Activated CD4-positive, CD25-positive, alpha-beta regulatory T cell treated with anti-CD3 and anti-CD28 coated beads, Interleukin-2, amount 50 U/mL, for 24 hours (primary cell): Measurements from ENCODE around the gene ACADM.
A peak's percentile ranks its signal among the peaks of the same experiment; 100 is the strongest.
"Not testable (repeated sequence)": the region's sequence is repeated elsewhere in the genome, so short reads cannot be mapped to it uniquely, and the experiment has no call there.

ENCODE experiments used
- ATAC-seq, 2 donors: fragments of 150-1000 bp; cut with Tn5 transposase; one replicate each; pipeline ENCODE4 v1.10.0; 2021; ENCODE audit warnings: mild to moderate bottlenecking in 1 of 2, moderate library complexity in 1 of 2

Gene ACADM

GRCh38 chr1:75724472-75725022 is at the start of gene ACADM:
Gene ACADM (plus strand): TSS chr1:75724709. CDS start chr1:75724788, 79 bp downstream.
- ATAC-seq, result peak; percentile 93 to 95

GRCh38 chr1:75677443-75677842 is 47.1 kb upstream of the ACADM start:
- no peak for ATAC-seq

GRCh38 chr1:75677964-75678363 is 46.5 kb upstream of the ACADM start:
- not testable (repeated sequence) for ATAC-seq

GRCh38 chr1:75690547-75690946 is 34.0 kb upstream of the ACADM start:
- ATAC-seq, result no peak

GRCh38 chr1:75693551-75693950 is 31.0 kb upstream of the ACADM start:
- no peak for ATAC-seq

- no peak for ATAC-seq
These were observed 28.5 kb upstream of the ACADM start for GRCh38 chr1:75696000-75696399.

- ATAC-seq, result no peak
These were observed 17.3 kb upstream of the ACADM start for GRCh38 chr1:75707191-75707590.

GRCh38 chr1:75708910-75709309 is 15.6 kb upstream of the ACADM start:
- no peak for ATAC-seq

- no peak for ATAC-seq
These were observed 13.7 kb upstream of the ACADM start for GRCh38 chr1:75710832-75711231.

- ATAC-seq, result no peak
These were observed 12.7 kb upstream of the ACADM start for GRCh38 chr1:75711846-75712245.

- ATAC-seq, result no peak
These were observed 12.2 kb upstream of the ACADM start for GRCh38 chr1:75712306-75712705.

GRCh38 chr1:75719810-75720209 is 4.7 kb upstream of the ACADM start:
- no peak for ATAC-seq

- no peak for ATAC-seq
These were observed 4.2 kb upstream of the ACADM start for GRCh38 chr1:75720325-75720724.

- ATAC-seq, result no peak
These were observed 3.7 kb upstream of the ACADM start for GRCh38 chr1:75720820-75721219.

- not testable (repeated sequence) for ATAC-seq
These were observed 2.3 kb upstream of the ACADM start for GRCh38 chr1:75722246-75722645.

- no peak for ATAC-seq
These were observed 1.5 kb upstream of the ACADM start for GRCh38 chr1:75722966-75723365.

- ATAC-seq, result peak; percentile 77 to 86
These were observed 479 bp upstream of the ACADM start for GRCh38 chr1:75723989-75724471.

- ATAC-seq, result no peak
These were observed 757 bp downstream of the ACADM start for GRCh38 chr1:75725266-75725665.

GRCh38 chr1:75725861-75726361 is 1.4 kb downstream of the ACADM start:
- ATAC-seq, result no peak

GRCh38 chr1:75727571-75727970 is 3.1 kb downstream of the ACADM start:
- ATAC-seq, result no peak

GRCh38 chr1:75730432-75730831 is 5.9 kb downstream of the ACADM start:
- no peak for ATAC-seq

GRCh38 chr1:75731881-75732280 is 7.4 kb downstream of the ACADM start:
- no peak for ATAC-seq

- ATAC-seq, result no peak
These were observed 8.2 kb downstream of the ACADM start for GRCh38 chr1:75732703-75733102.

GRCh38 chr1:75733661-75734060 is 9.2 kb downstream of the ACADM start:
- ATAC-seq, result no peak

GRCh38 chr1:75736016-75736415 is 11.5 kb downstream of the ACADM start:
- ATAC-seq, result no peak
